ENCODE measurements around the gene SLC8A2.

DNA sequence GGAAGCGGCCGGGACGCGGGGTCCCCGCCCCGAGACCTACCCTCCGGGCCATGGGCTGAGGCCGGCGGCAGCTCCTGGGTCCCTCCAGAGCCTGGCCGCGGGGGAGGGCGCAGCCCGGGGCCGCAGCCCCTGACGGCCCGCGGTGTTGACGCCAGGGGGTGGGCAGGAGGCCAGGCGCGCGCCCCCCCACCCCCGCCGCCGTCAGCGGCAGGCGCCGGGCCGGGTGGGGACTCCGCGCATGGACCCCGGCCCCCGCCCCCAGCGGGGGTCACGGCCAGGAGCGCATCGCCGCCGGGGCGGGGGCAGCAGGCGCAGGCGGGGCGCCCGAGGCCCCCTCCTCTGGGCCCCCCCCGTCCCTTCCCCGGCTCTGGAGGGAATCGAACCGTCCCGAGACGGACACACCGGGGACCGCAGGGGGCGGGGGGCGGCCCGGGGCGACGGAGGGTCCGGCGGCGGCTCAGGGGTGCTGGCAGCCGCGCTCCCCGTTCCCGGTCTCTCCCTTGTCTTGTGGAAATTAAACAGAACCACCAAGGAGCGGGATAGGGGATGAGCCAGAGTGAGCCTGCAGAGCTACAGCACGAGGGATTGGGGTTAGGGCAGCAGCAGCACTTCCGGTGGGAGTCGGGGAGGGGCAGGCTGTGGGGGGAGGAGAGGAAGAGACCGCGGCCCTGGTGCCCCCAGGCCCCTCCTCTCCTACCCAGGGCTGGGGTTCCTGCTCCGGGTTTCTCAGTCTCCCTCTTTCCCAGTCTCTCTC lies 52.5 kb downstream of the SLC8A2 start, which contains the start of gene MEIS3:
- TF ChIP-seq POLR2A (IDR thresholded peaks at IDR 0.05; ENCODE audit: low read depth, low read length) (no peak), BCL11A (IDR thresholded peaks at IDR 0.05; ENCODE audit: low read depth, low read length) (no peak), NBN (IDR thresholded peaks at IDR 0.05) (no peak), EZH2 (IDR thresholded peaks at IDR 0.05; ENCODE audit: borderline replicate concordance, control insufficient read depth, low read depth, low read length) (no peak), SIX5 (IDR thresholded peaks at IDR 0.05; ENCODE audit: low read depth, low read length, severe bottlenecking) (no peak), RB1 (IDR thresholded peaks at IDR 0.05; ENCODE audit: borderline replicate concordance) (no peak), SP1 (IDR thresholded peaks at IDR 0.05; ENCODE audit: low read depth, low read length) (no peak), HDGF (IDR thresholded peaks at IDR 0.05) (no peak), TCF12 (IDR thresholded peaks at IDR 0.05; ENCODE audit: low read depth, low read length) (no peak), CREB1 (IDR thresholded peaks at IDR 0.05; ENCODE audit: low read depth) (no peak), EP300 (IDR thresholded peaks at IDR 0.05; ENCODE audit: borderline replicate concordance in 1 of 2, control insufficient read depth in 1 of 2, low read depth in 2 of 2, low read length in 2 of 2) (no peak)
- TF ChIP-seq, protein P1, sequence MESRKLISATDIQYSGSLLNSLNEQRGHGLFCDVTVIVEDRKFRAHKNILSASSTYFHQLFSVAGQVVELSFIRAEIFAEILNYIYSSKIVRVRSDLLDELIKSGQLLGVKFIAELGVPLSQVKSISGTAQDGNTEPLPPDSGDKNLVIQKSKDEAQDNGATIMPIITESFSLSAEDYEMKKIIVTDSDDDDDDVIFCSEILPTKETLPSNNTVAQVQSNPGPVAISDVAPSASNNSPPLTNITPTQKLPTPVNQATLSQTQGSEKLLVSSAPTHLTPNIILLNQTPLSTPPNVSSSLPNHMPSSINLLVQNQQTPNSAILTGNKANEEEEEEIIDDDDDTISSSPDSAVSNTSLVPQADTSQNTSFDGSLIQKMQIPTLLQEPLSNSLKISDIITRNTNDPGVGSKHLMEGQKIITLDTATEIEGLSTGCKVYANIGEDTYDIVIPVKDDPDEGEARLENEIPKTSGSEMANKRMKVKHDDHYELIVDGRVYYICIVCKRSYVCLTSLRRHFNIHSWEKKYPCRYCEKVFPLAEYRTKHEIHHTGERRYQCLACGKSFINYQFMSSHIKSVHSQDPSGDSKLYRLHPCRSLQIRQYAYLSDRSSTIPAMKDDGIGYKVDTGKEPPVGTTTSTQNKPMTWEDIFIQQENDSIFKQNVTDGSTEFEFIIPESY (IDR thresholded peaks at IDR 0.05) = no peak
- TF ChIP-seq, protein P2, sequence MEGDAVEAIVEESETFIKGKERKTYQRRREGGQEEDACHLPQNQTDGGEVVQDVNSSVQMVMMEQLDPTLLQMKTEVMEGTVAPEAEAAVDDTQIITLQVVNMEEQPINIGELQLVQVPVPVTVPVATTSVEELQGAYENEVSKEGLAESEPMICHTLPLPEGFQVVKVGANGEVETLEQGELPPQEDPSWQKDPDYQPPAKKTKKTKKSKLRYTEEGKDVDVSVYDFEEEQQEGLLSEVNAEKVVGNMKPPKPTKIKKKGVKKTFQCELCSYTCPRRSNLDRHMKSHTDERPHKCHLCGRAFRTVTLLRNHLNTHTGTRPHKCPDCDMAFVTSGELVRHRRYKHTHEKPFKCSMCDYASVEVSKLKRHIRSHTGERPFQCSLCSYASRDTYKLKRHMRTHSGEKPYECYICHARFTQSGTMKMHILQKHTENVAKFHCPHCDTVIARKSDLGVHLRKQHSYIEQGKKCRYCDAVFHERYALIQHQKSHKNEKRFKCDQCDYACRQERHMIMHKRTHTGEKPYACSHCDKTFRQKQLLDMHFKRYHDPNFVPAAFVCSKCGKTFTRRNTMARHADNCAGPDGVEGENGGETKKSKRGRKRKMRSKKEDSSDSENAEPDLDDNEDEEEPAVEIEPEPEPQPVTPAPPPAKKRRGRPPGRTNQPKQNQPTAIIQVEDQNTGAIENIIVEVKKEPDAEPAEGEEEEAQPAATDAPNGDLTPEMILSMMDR (IDR thresholded peaks at IDR 0.05 in 2 of 3, conservative IDR thresholded peaks at IDR 0.05 in 1 of 3; ENCODE audit: control insufficient read depth in 2 of 3, extremely low read depth in 1 of 3, insufficient read depth in 1 of 3, low read depth in 3 of 3, low read length in 3 of 3) = no peak
- TF ChIP-seq, protein P3, sequence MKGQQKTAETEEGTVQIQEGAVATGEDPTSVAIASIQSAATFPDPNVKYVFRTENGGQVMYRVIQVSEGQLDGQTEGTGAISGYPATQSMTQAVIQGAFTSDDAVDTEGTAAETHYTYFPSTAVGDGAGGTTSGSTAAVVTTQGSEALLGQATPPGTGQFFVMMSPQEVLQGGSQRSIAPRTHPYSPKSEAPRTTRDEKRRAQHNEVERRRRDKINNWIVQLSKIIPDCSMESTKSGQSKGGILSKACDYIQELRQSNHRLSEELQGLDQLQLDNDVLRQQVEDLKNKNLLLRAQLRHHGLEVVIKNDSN (IDR thresholded peaks at IDR 0.05; ENCODE audit: borderline replicate concordance, extremely low read length, insufficient read depth, low read depth, low read length) = no peak
